Aorta (tissue), 5 donors: ENCODE data around the gene ACSS2. TPM values are rescaled to one million over a fixed set of nuclear protein-coding genes. Genes with fewer than 3 reads are reported as not detected.

ENCODE experiments used
- ATAC-seq: fragments of 200-7000 bp; cut with Tn5 transposase; one replicate; pipeline ENCODE4 v1.9.1; 2022; ENCODE audit warnings: moderate library complexity; ENCODE audit not compliant: low FRiP score
- DNase-seq, 2 donors: peaks; one replicate each; pipeline ENCODE4 v3.0.0-alpha.2; 2020
- H3K27ac ChIP-seq, 2 donors: one replicate each; pipeline ENCODE4 v1.5.1; 2013; ENCODE audit warnings: low read length in 2 of 2, mild to moderate bottlenecking in 2 of 2, moderate library complexity in 2 of 2, control low read depth in 1 of 2, inconsistent platforms in 1 of 2, low read depth in 1 of 2
- H3K27me3 ChIP-seq, 2 donors: one replicate each; pipeline ENCODE4 v1.6.1; 2013; ENCODE audit warnings: control low read depth in 1 of 2, low read length in 1 of 2, mild to moderate bottlenecking in 1 of 2, moderate library complexity in 1 of 2; ENCODE audit not compliant: insufficient read depth in 2 of 2, control insufficient read depth in 1 of 2
- H3K36me3 ChIP-seq, 2 donors: one replicate each; pipeline ENCODE4 v1.6.1; 2013; ENCODE audit warnings: control low read depth in 1 of 2, low read length in 1 of 2, mild to moderate bottlenecking in 1 of 2; ENCODE audit not compliant: insufficient read depth in 2 of 2, control insufficient read depth in 1 of 2
- H3K4me1 ChIP-seq, 2 donors: one replicate each; pipeline ENCODE4 v1.6.1; 2013; ENCODE audit warnings: low read length in 2 of 2, control low read depth in 1 of 2, mild to moderate bottlenecking in 1 of 2, moderate library complexity in 1 of 2; ENCODE audit not compliant: insufficient read depth in 2 of 2, control insufficient read depth in 1 of 2
- H3K4me3 ChIP-seq, 2 donors: one replicate each; pipeline ENCODE4 v1.5.1; 2013; ENCODE audit warnings: low read length in 2 of 2, control low read depth in 1 of 2, mild to moderate bottlenecking in 1 of 2
- H3K9me3 ChIP-seq: one replicate; pipeline ENCODE4 v1.6.1; 2013; ENCODE audit warnings: mild to moderate bottlenecking, low read length; ENCODE audit not compliant: control insufficient read depth
- WGBS, 2 donors: extraction: QIAGEN DNeasy Blood & Tissue Kit; methylation state at CpG; one replicate each; pipeline ENCODE4 v1.1.7; 2013; 5-methylcytosine and 5-hydroxymethylcytosine counted together
- intact Hi-C, 2 donors: fragments of 100-400 bp; cut with DNase I; formaldehyde crosslinking; loops; one replicate each; pipeline versions ENCODE4 v1.14.2 to v1.15.0; 2022
- polyA plus RNA-seq, 2 donors: library from polyadenylated mRNA; stranded (reverse); fragments of 200-250 nt; gene quantifications; one replicate each; pipeline ENCODE4 v1.2.3, GENCODE V29; 2013
- total RNA-seq, 2 donors: library from RNA; stranded (reverse); fragmentation: NEBNext Ultra II Directional; extraction: Animal tissue kit (Norgen Biotek cat#: 25700); gene quantifications; one replicate each; pipeline ENCODE4 v1.2.1, GENCODE V29; 2021
- donor health status: healthy with polysubstance abuse.
- donor health status: Bipolar disorder and iron deficiency.
- donor health status: DM: no; HTN: no; CAD: no.
- donor health status: DM: no; HTN: no; CAD: no.
- donor health status: DM: yes; HTN: yes; CAD: no.

Gene ACSS2
- total and polyA plus RNA-seq, 4 donors: 59.4 to 99.0 (median 76.1) TPM

DNA sequence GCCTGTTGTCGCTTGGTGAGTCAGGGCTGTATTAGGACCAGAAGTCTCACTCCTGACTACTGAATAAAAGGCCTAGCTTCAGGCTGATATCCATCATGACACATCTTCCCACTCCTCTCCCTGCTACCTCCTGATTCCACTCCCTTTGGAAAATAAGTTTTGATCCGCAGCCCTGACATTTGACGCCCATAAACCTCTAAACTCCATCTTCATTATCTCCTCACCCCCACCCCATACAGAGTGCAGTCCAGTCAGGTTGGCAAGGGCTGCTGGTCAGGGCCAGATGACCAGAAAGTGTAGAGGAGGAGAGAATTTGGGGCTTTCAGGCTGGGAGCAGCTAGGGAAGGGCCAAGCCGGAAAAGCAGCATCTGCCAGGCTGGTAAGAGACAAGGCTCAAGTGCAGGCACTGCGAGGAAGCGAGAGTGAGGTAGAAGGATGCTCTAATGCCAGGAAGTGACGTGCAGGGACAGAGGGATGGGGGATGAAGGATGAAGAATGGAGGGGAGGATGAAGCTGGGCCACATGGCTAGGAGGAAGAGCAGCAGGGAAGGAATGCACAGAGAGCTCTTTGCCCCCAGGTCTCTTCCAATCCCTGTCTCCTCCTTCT is 5.0 kb upstream of the ACSS2 start:
- no peak for DNase-seq
- 94 to 95% methylated on average over 7 of the region's 7 CpGs for WGBS, 2 donors

DNA sequence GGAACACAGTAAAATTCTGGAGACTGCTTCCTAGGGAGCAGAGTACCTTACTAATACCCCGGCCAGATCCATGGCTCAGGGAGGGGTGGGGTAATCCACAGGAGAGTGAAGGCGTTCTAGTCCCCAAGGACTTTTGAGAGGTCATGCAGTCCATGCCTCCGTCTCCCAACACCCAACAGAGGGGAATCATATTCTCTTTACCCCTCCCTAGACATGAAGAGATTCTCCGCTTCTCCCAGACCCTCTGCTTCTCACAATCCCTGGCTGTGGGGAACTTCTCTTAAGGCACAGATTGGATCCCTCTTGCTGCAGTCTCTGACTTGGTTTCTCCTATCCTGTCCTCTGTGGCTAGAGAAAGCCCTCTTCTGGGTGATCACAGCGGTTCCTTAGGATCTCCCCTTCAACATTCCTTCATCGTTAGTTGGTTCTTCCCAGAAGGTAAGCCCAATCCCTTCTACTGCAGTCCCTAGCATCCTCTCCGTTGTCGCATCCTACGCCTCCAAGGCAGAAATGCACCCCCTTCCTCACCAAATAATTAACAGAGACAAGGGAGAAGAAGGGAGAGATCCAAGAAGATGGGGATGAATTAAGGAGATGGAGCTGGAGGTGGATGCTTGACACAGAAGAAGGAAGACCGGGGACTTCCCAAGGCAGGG is 4.3 kb upstream of the ACSS2 start:
- WGBS, 2 donors: 24 to 26% methylated on average over 10 of the region's 10 CpGs
- intact Hi-C loops: loop anchor here in 1 of 2 donors (2.0 to 5.0 kb wide), 2 partner anchors 220 to 337 kb away; partner anchors contain the start of gene TRPC4AP
- Histone ChIP-seq H3K4me3 (peak overlapping the region; percentile 46 to 56), H3K27me3 (no peaks in the 10 kb centered on the region), H3K9me3 (no peaks in the 10 kb centered on the region), H3K4me1 (peaks cover 0 to 2% of the 10 kb centered on the region in 2 donors), H3K36me3 (no peaks in the 10 kb centered on the region), H3K27ac (peak overlapping the region in 1 of 2 donors; percentile 1)
- no peak for DNase-seq
- no peak for ATAC-seq

More for the DNA sequence above, 5.0 kb upstream of the ACSS2 start:
- H3K36me3 ChIP-seq: no peaks in the 10 kb centered on the region
- H3K27ac ChIP-seq: no peak overlapping the region
- no peaks in the 10 kb centered on the region for H3K27me3 ChIP-seq
- no peak for ATAC-seq
- intact Hi-C loops: loop anchor here in 1 of 2 donors (5.0 kb wide), 1 partner anchor 221 kb away; the partner anchor contains the start of gene TRPC4AP
- H3K4me1 ChIP-seq: peaks cover 0 to 2% of the 10 kb centered on the region in 2 donors
- H3K4me3 ChIP-seq: no peak overlapping the region
- no peaks in the 10 kb centered on the region for H3K9me3 ChIP-seq

DNA sequence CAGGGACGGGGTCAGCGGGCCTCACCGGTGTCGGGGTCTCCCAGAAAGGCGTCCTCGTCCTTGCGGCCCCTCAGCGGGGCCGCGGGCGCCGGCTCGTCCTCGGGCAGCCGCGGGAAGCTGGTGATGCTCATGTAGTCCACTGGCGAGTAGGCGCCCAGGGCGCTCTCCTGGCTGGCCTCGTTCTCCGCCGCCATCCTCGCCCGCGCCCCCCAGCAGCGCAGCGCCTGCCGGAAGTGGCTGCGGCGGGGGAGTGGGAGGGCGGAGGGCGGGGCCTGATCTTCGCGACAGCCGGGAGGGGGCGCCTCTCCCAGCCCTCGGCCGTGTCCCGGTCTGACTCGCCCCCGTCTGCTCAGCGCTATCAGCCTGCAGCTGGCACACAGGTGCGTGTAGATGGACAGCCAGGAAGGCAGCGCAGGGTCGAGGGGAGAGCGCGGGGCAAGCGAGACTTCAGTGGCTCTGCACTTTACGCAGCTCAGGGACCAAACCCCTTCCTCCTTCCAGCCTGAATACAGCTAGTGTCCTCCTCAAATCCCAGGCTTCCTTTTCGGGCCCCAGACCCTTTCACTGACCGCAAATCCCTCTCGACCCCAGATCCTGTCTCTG is 3.7 kb upstream of the ACSS2 start, which contains the start of gene GGT7:
TSS of gene GGT7 (minus strand) at position 235 of the 603 bp plus-strand sequence. CDS start at position 194, 41 bp downstream.
- WGBS, 2 donors: 0% methylated on average over 36 to 52 of the region's 52 CpGs
- H3K27ac ChIP-seq: peak within 1 kb of the TSS in 1 of 2 donors; percentile 16

DNA sequence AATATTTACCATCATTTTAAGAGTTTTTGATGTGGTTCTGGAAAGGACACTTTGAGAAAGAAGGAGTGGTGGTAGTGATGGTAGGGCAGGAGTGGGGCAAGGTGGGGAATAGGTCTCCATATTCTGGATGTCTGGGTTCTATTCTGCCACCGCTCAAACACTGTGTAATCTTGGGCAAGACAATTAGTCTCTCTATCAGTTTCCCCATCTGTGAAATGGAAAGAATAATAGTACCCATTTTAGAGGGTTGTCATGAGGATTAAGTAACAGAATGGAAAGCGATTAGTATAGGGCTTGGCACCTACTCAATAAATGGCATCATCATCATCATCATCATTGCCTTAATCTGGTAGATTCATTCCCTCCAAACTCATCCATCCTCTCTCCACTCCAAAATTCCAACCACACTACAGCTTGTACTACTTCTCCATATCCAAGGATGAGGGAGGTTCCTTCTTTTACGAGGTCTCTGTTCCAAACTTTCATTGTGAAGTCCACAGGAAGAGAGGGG is 2.8 kb upstream of the ACSS2 start:
- 51 to 52% methylated on average over 3 of the region's 3 CpGs for WGBS, 2 donors

More for the DNA sequence above, 3.7 kb upstream of the ACSS2 start, which contains the start of gene GGT7:
- H3K4me1 ChIP-seq: peaks cover 0 to 2% of the 10 kb centered on the region in 2 donors
- DNase-seq (peak; percentile 87 to 94), ATAC-seq (peak; percentile 79)
- no peaks in the 10 kb centered on the region for H3K9me3 ChIP-seq
- no peaks in the 10 kb centered on the region for H3K36me3 ChIP-seq
- H3K4me3 ChIP-seq: peak within 1 kb of the TSS; percentile 46 to 56
- H3K27me3 ChIP-seq: no peaks in the 10 kb centered on the region
- intact Hi-C loops: loop anchor here in 1 of 2 donors (2.0 to 5.0 kb wide), 2 partner anchors 220 to 336 kb away; partner anchors contain the start of gene TRPC4AP

DNA sequence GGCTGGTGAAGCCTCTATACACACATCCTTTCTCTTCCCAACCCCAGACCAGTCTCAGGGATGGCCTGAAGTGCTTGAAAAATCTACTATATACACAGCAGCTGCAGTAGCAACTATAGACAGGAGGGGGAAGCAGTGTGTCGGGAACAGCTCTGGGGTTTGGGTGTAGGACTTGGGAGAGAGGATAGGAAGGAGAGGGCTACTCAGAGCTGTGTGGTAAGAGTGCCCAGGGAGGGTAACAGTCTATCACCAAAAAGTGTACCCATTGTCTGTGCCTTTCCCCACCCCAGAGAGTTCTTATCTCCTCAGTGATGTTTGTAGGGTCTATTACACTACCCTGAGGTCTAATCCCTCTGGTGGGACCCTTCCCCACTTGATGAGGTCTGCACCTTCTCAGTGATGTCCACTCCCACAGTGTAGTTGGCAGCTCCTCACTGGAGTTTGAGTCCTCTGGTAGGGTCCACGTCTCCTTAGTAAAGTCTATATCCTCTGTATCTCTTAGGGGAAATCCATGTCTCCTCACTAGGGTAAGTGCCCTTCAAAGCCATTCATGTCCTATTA is 2.2 kb upstream of the ACSS2 start:
- intact Hi-C loops: loop anchor here (1.0 to 5.0 kb wide), 3 partner anchors 81 to 218 kb away; partner anchors contain the start of genes GSS (in 2 of the 2), MYH7B (in 2 of the 2) and TRPC4AP (in 1 of the 2)
- 14 to 17% methylated on average over 2 of the region's 2 CpGs for WGBS, 2 donors
- peaks cover 0 to 4% of the 10 kb centered on the region in 2 donors for H3K4me1 ChIP-seq
- no peak overlapping the region for H3K4me3 ChIP-seq
- peak; percentile 78 for ATAC-seq
- H3K27me3 ChIP-seq: no peaks in the 10 kb centered on the region
- peak; percentile 84 to 86 for DNase-seq
- no peak overlapping the region for H3K27ac ChIP-seq
- H3K36me3 ChIP-seq: no peaks in the 10 kb centered on the region
- H3K9me3 ChIP-seq: no peaks in the 10 kb centered on the region

More for the DNA sequence above, 2.8 kb upstream of the ACSS2 start:
- H3K9me3 ChIP-seq: no peaks in the 10 kb centered on the region
- no peak overlapping the region for H3K27ac ChIP-seq
- no peaks in the 10 kb centered on the region for H3K36me3 ChIP-seq
- H3K4me3 ChIP-seq: no peak overlapping the region
- intact Hi-C loops: loop anchor here (1.0 to 5.0 kb wide), 4 partner anchors 81 to 335 kb away; partner anchors contain the start of genes GSS (in 2 of the 2), MYH7B (in 2 of the 2) and TRPC4AP (in 1 of the 2)
- no peaks in the 10 kb centered on the region for H3K27me3 ChIP-seq
- H3K4me1 ChIP-seq: peaks cover 0 to 4% of the 10 kb centered on the region in 2 donors
- DNase-seq: no peak
- no peak for ATAC-seq

DNA sequence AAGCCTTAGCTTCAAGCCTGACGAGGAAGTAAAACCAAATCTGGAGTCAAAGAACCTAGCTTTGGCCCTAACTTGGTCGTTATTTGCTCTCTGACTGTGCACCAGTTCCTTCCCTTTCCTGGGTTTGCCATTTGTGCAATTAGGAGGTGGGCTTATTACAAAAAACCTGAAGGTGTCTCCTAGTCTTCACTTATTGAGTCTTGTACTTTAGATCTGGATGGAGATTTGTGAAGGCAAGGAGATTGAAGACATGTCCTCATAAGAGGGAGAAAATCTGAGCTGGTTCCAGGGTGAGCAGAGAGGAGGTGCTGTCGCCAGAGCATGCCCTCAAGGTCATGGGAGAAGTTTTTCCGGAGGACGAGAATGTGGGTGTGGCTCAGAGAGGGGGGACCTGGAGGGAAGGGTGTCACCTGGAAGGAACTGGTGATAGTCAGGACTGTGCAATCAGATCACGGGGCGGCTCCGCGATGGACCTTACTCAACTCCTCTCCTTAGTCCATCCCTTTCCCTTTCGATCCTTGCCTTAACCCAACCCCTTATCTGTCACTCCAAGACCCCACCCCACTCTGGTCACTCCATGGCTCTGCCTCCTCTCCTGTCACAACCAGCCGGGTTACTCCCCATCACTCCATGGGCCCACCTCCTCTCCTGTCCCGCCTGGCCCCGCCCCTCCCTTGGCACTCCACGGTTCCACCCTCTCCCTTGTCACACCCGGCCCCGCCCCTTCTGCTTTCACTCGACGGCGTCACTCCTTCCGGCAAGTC is 588 bp upstream of the ACSS2 start:
- no peak overlapping the region for H3K4me3 ChIP-seq
- H3K36me3 ChIP-seq: no peaks in the 10 kb centered on the region
- no peaks in the 10 kb centered on the region for H3K9me3 ChIP-seq
- peak in 1 of 2 donors; percentile 100 for DNase-seq
- H3K4me1 ChIP-seq: peaks cover 0 to 4% of the 10 kb centered on the region in 2 donors
- no peaks in the 10 kb centered on the region for H3K27me3 ChIP-seq
- intact Hi-C loops: loop anchor here (2.0 to 5.0 kb wide), 2 partner anchors 46 to 79 kb away; partner anchors contain the start of genes GSS (in 1 of the 2) and MYH7B (in 1 of the 2)
- WGBS, 2 donors: 8 to 9% methylated on average over 18 to 20 of the region's 20 CpGs
- ATAC-seq: peak; percentile 94
- H3K27ac ChIP-seq: peak overlapping the region; percentile 24 to 83

DNA sequence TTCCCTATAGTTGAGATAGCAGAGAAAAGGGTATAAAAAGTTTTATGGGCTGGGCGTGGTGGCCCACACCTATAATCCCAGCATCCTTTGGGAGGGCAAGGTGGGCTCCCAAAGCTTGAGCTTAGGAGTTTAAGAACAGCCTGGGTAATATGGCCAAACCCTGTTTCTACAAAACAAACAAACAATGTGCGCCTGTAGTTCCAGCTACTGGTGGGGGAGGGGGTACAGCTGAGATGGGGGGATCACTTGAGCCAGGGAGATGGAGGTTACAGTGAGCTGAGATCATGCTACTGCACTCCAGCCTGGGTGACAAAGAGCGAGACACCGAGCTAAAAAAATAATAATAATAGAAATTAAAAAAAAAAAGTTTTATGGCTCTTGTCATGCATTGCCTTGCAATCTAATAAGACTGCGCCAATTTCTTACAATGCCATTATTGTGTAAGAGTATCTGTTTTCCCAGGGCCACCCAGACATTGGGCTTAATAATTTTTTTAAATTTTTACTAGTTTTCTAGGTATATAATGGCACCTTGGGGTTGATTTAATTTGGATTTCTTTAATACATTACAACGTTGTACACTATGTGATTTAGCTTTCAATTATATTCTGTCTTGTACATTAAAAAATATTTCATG is 3.9 kb downstream of the ACSS2 start:
- H3K4me3 ChIP-seq: no peak overlapping the region
- WGBS, 2 donors: 65 to 66% methylated on average over 6 of the region's 6 CpGs
- no peak overlapping the region for H3K27ac ChIP-seq
- no peaks in the 10 kb centered on the region for H3K9me3 ChIP-seq
- H3K36me3 ChIP-seq: peaks cover 0 to 6% of the 10 kb centered on the region in 2 donors
- intact Hi-C loops: no loop called here
- no peak for DNase-seq
- ATAC-seq: no peak
- H3K27me3 ChIP-seq: no peaks in the 10 kb centered on the region
- H3K4me1 ChIP-seq: peaks cover 3 to 5% of the 10 kb centered on the region in 2 donors
